Gastroesophageal sphincter (tissue), 3 donors: ENCODE measurements around the gene L3MBTL2.

Source experiments
- CTCF ChIP-seq, 4 experiments: fragments of 200-600 bp in 2 of 4; fragments of 450-650 bp in 2 of 4; sonication (generic) in 1 of 4; IDR thresholded peaks; one replicate each; pipeline ENCODE4 v1.5.1; 2017 to 2019; ENCODE audit warnings: antibody characterized with exemption in 4 of 4, mild to moderate bottlenecking in 2 of 4, moderate library complexity in 2 of 4
- EP300 ChIP-seq: sonication (generic); formaldehyde crosslinking; IDR thresholded peaks from one replicate; pipeline ENCODE4 v1.6.1; 2017; ENCODE audit warnings: antibody characterized with exemption, mild to moderate bottlenecking
- POLR2A ChIP-seq, 2 donors: fragments of 450-650 bp; IDR thresholded peaks; one replicate each; pipeline ENCODE4 v1.6.1; 2017; ENCODE audit warnings: antibody characterized with exemption in 2 of 2, mild to moderate bottlenecking in 2 of 2, moderate library complexity in 1 of 2
- POLR2AphosphoS5 ChIP-seq: sonication (generic); formaldehyde crosslinking; IDR thresholded peaks from one replicate; pipeline ENCODE4 v1.6.1; 2017; ENCODE audit warnings: antibody characterized with exemption

- TF ChIP-seq CTCF (IDR thresholded peaks at IDR 0.05) = no peak
- no peak for TF ChIP-seq POLR2AphosphoS5
- no peak for TF ChIP-seq EP300
- no peak for TF ChIP-seq POLR2A (IDR thresholded peaks at IDR 0.05)
These were observed 36.0 kb upstream of the L3MBTL2 start for GRCh38 chr22:41169157-41169556.
